ENCODE results near the gene CHCHD6. TPM values are rescaled to one million over a fixed set of nuclear protein-coding genes. Genes with fewer than 3 reads are reported as not detected.

Gene CHCHD6
- total RNA-seq, 1 experiment from 2014 or later, result 40.9 TPM

GRCh38 chr3:126679318-126679751 lies 24.7 kb upstream of the CHCHD6 start (continued):
- peak; percentile 64; the same call in 1 of the 2 replicates for TF ChIP-seq PRDM15 (CRISPR knock-in tag; IDR thresholded peaks at IDR 0.05)
- TF ChIP-seq ATF3 (CRISPR knock-in tag; conservative IDR thresholded peaks at IDR 0.05), result no peak
- peak; percentile 80 for TF ChIP-seq USF1 (CRISPR knock-in tag; IDR thresholded peaks at IDR 0.05)
- no peak for TF ChIP-seq HMGA2 (CRISPR knock-in tag; IDR thresholded peaks at IDR 0.05)
- no peak for TF ChIP-seq MLX (CRISPR knock-in tag; IDR thresholded peaks at IDR 0.05)
- TF ChIP-seq ZNF263 (CRISPR knock-in tag; IDR thresholded peaks at IDR 0.05; ENCODE audit: low read depth), result no peak
- no peak for TF ChIP-seq ZNF232 (CRISPR knock-in tag; IDR thresholded peaks at IDR 0.05)
- peak; percentile 82 for TF ChIP-seq USF2 (CRISPR knock-in tag; IDR thresholded peaks at IDR 0.05)

GRCh38 chr3:126679831-126680666 lies 24.0 kb upstream of the CHCHD6 start:
- peak; percentile 10 for ATAC-seq
- H3K9me3 Mint-ChIP-seq, result peaks cover under 1% of the 10 kb centered on the region
- DNase-seq (ENCODE audit: low spot score), result no peak
- peaks cover 23% of the 10 kb centered on the region for H3K4me1 Mint-ChIP-seq
- ChIA-PET POLR2A (interaction anchor here (0.7 kb wide), 1 partner anchor 20 kb away, joined by 3 read pairs; no protein-coding TSS in a partner anchor), CTCF (interaction anchor here (0.6 to 3.0 kb wide), 19 partner anchors 9 to 868 kb away, joined by 3 to 18 read pairs (median 4); partner anchors contain the start of genes CHST13 and PLXNA1)
- H3K4me3 Mint-ChIP-seq, result no peak overlapping the region
- no peak overlapping the region for H3K27ac Mint-ChIP-seq
- peaks cover 31% of the 10 kb centered on the region for H3K27me3 Mint-ChIP-seq (ENCODE audit: low read depth)
- TF ChIP-seq HMGXB4 (CRISPR knock-in tag; IDR thresholded peaks at IDR 0.05) (no peak), KAT7 (CRISPR knock-in tag; IDR thresholded peaks at IDR 0.05; ENCODE audit: borderline replicate concordance) (no peak), RELA (CRISPR knock-in tag; IDR thresholded peaks at IDR 0.05; ENCODE audit: borderline replicate concordance) (no peak), AR (CRISPR knock-in tag; IDR thresholded peaks at IDR 0.05) (no peak)
- no peaks in the 10 kb centered on the region for H3K36me3 Mint-ChIP-seq

Measured in WTC11 (cell line).